HL-60 (cell line): ENCODE results near the gene PRR12.

Experiments used
- DNase-seq, 2 experiments: peaks; one replicate each; pipeline ENCODE4 v3.0.0-alpha.2; 2010 to 2020; ENCODE audit warnings: low read depth in 1 of 2, low spot score in 1 of 2
- H3K27ac ChIP-seq: fragments of 250-450 bp; sonication (Bioruptor Pico); replicated peaks from 2 replicates; pipeline ENCODE4 v1.5.1; 2020; ENCODE audit warnings: mild to moderate bottlenecking, moderate library complexity
- H3K27me3 ChIP-seq: fragments of 250-450 bp; sonication (Bioruptor Pico); 2 replicates; pipeline ENCODE4 v1.5.1; 2021; ENCODE audit warnings: mild to moderate bottlenecking, moderate library complexity; ENCODE audit not compliant: insufficient read depth, poor library complexity, severe bottlenecking
- H3K4me3 ChIP-seq: replicated peaks from 2 replicates; pipeline ENCODE4 v1.5.1; 2011; ENCODE audit warnings: mild to moderate bottlenecking, control low read depth, low read length; ENCODE audit not compliant: insufficient read depth
- CTCF ChIP-seq: IDR thresholded peaks from one replicate; pipeline ENCODE4 v1.5.1; 2011; ENCODE audit warnings: low read length, control low read depth, inconsistent platforms; ENCODE audit not compliant: insufficient read depth
- GABPA ChIP-seq: IDR thresholded peaks from 2 replicates; pipeline ENCODE4 v1.6.1; 2012; ENCODE audit warnings: low read depth
- POLR2AphosphoS5 ChIP-seq: IDR thresholded peaks from 2 replicates; pipeline ENCODE4 v1.6.1; 2012; ENCODE audit warnings: low read depth
- REST ChIP-seq: IDR thresholded peaks from 2 replicates; pipeline ENCODE4 v1.6.1; 2012; ENCODE audit warnings: low read depth; ENCODE audit not compliant: insufficient replicate concordance
- SPI1 ChIP-seq: IDR thresholded peaks from 2 replicates; pipeline ENCODE4 v1.6.1; 2012; ENCODE audit warnings: low read depth, mild to moderate bottlenecking, borderline replicate concordance

The PRR12 gene

GRCh38 chr19:49655570-49656455, 64.8 kb downstream of the PRR12 start:
- DNase-seq, result no peak
- TF ChIP-seq REST, result no peak
- TF ChIP-seq SPI1, result no peak
- no peak for TF ChIP-seq GABPA
- TF ChIP-seq POLR2AphosphoS5, result no peak
- TF ChIP-seq CTCF, result no peak
- no peak overlapping the region for H3K4me3 ChIP-seq
- H3K27ac ChIP-seq, result no peak overlapping the region
- H3K27me3 ChIP-seq, result no peaks in the 10 kb centered on the region

GRCh38 chr19:49656456-49657109, 65.6 kb downstream of the PRR12 start:
- H3K27me3 ChIP-seq, result no peaks in the 10 kb centered on the region
- DNase-seq, result no peak
- no peak overlapping the region for H3K27ac ChIP-seq
- H3K4me3 ChIP-seq, result no peak overlapping the region
- TF ChIP-seq SPI1 (no peak), POLR2AphosphoS5 (no peak)

- Histone ChIP-seq H3K4me3 (no peak overlapping the region), H3K27ac (no peak overlapping the region), H3K27me3 (no peaks in the 10 kb centered on the region)
- TF ChIP-seq GABPA (no peak), SPI1 (no peak), POLR2AphosphoS5 (no peak)
- no peak for DNase-seq
Observed at GRCh38 chr19:49657493-49658138, 66.6 kb downstream of the PRR12 start.

- Histone ChIP-seq H3K27me3 (no peaks in the 10 kb centered on the region), H3K4me3 (no peak overlapping the region), H3K27ac (no peak overlapping the region)
- no peak for DNase-seq
- TF ChIP-seq CTCF (no peak), POLR2AphosphoS5 (no peak), SPI1 (no peak)
Observed at GRCh38 chr19:49658139-49658517, 67.1 kb downstream of the PRR12 start.

- TF ChIP-seq SPI1 (no peak), POLR2AphosphoS5 (no peak), CTCF (no peak), REST (no peak), GABPA (no peak)
- no peak overlapping the region for H3K4me3 ChIP-seq
- H3K27ac ChIP-seq, result no peak overlapping the region
- H3K27me3 ChIP-seq, result no peaks in the 10 kb centered on the region
- no peak for DNase-seq
Observed at GRCh38 chr19:49658566-49659442, 67.8 kb downstream of the PRR12 start.
